A549 (cell line): ENCODE results near the gene ZNF680. TPM values are rescaled to one million over a fixed set of nuclear protein-coding genes. Genes with fewer than 3 reads are reported as not detected.
"Not testable (repeated sequence)": the region's sequence is repeated elsewhere in the genome, so short reads cannot be mapped to it uniquely, and the experiment has no call there.

Experiments used
- ATAC-seq, 2 experiments: fragments of 200-7000 bp in 1 of 2; fragments of >200 bp in 1 of 2; cut with Nextera tagmentation in 1 of 2; cut with Tn5 transposase in 1 of 2; 3 replicates each; pipeline versions ENCODE4 v1.8.0 to v1.9.1; 2018 to 2020; ENCODE audit warnings: mild to moderate bottlenecking in 1 of 2, moderate library complexity in 1 of 2
- CTCF ChIA-PET: fragments of 300-600 bp; sonication (Branson Sonifier 250); formaldehyde crosslinking; extraction: SDS; loops from one replicate; lab custom pipeline; 2021; ENCODE audit warnings: antibody characterized with exemption, inconsistent platforms; lab: Yijun Ruan, JAX
- POLR2A ChIA-PET: fragments of 350-600 bp; formaldehyde crosslinking; extraction: SDS; loops from one replicate; lab custom pipeline; 2021; ENCODE audit warnings: antibody characterized with exemption, inconsistent platforms; lab: Yijun Ruan, JAX
- DNase-seq, 2 experiments: peaks; one replicate each; pipeline versions ENCODE4 v3.0.0 to v3.0.0-alpha.2; 2011 to 2016; ENCODE audit warnings: low read depth in 1 of 2, low spot score in 1 of 2
- FAIRE-seq: peaks from 2 replicates; lab custom pipeline; 2011; peaks lifted over from hg19 to GRCh38; lab: Jason Lieb, UNC
- H3K27ac ChIP-seq, 2 experiments: fragments of >200 bp; sonication (Bioruptor Twin); formaldehyde crosslinking; 3 replicates each; pipeline ENCODE4 v1.5.1; 2016 to 2017
- H3K4me1 ChIP-seq: fragments of >200 bp; sonication (Bioruptor Twin); formaldehyde crosslinking; 3 replicates; pipeline ENCODE4 v1.6.1; 2016
- H3K4me2 ChIP-seq: fragments of >200 bp; sonication (Bioruptor Twin); formaldehyde crosslinking; 3 replicates; pipeline ENCODE4 v1.6.1; 2016
- H3K4me3 ChIP-seq: fragments of >200 bp; sonication (Bioruptor Twin); formaldehyde crosslinking; 3 replicates; pipeline ENCODE4 v1.5.1; 2016
- H3K9me3 ChIP-seq: fragments of >200 bp; sonication (Bioruptor Twin); formaldehyde crosslinking; 3 replicates; pipeline ENCODE4 v1.6.1; 2016
- CBX8 ChIP-seq: fragments of 200-600 bp; sonication (generic); IDR thresholded peaks from 2 replicates; pipeline ENCODE4 v1.6.1; 2016
- CHD4 ChIP-seq: fragments of 200-600 bp; sonication (generic); IDR thresholded peaks from 2 replicates; pipeline ENCODE4 v1.6.1; 2016; ENCODE audit warnings: antibody characterized with exemption, mild to moderate bottlenecking, borderline replicate concordance
- E2F6 ChIP-seq: IDR thresholded peaks from 2 replicates; pipeline ENCODE4 v1.6.1; 2012; ENCODE audit warnings: low read depth, borderline replicate concordance
- EHF ChIP-seq: fragments of 250-450 bp; sonication (Bioruptor Pico); IDR thresholded peaks from 2 replicates; pipeline ENCODE4 v1.5.0; 2020; ENCODE audit warnings: mild to moderate bottlenecking
- EHMT2 ChIP-seq: fragments of 200-600 bp; sonication (generic); IDR thresholded peaks from 2 replicates; pipeline ENCODE4 v1.6.1; 2016; ENCODE audit warnings: antibody characterized with exemption, low read depth, mild to moderate bottlenecking, moderate library complexity
- ESRRA ChIP-seq: fragments of 150-350 bp; IDR thresholded peaks from 2 replicates; pipeline ENCODE4 v1.6.1; 2014; ENCODE audit warnings: mild to moderate bottlenecking, low read length, borderline replicate concordance
- FOSL2 ChIP-seq, 2 experiments: fragments of 450-650 bp in 1 of 2; fragments of >200 bp in 1 of 2; sonication (Bioruptor Twin) in 1 of 2; formaldehyde crosslinking; IDR thresholded peaks; 2 replicates each; pipeline versions ENCODE4 v1.5.0 to v1.6.1; 2016 to 2020; ENCODE audit warnings: mild to moderate bottlenecking in 1 of 2, moderate library complexity in 1 of 2
- GATA3 ChIP-seq: IDR thresholded peaks from 2 replicates; pipeline ENCODE4 v1.6.1; 2012; ENCODE audit warnings: borderline replicate concordance
- HMGXB4 ChIP-seq: fragments of 250-450 bp; sonication (Bioruptor Pico); IDR thresholded peaks from 2 replicates; pipeline ENCODE4 v1.5.0; 2021; ENCODE audit warnings: mild to moderate bottlenecking, moderate library complexity, borderline replicate concordance
- HOXA7 ChIP-seq: fragments of 250-450 bp; sonication (Bioruptor Pico); IDR thresholded peaks from 2 replicates; pipeline ENCODE4 v1.5.0; 2020; ENCODE audit warnings: mild to moderate bottlenecking, moderate library complexity
- HOXB5 ChIP-seq: fragments of 250-450 bp; sonication (Bioruptor Pico); IDR thresholded peaks from 2 replicates; pipeline ENCODE4 v1.5.0; 2020; ENCODE audit warnings: mild to moderate bottlenecking, moderate library complexity
- KDM5A ChIP-seq: fragments of 200-600 bp; sonication (generic); IDR thresholded peaks from 2 replicates; pipeline ENCODE4 v1.6.1; 2016; ENCODE audit warnings: antibody characterized with exemption, mild to moderate bottlenecking
- MAFK ChIP-seq: fragments of 450-650 bp; IDR thresholded peaks from 2 replicates; pipeline ENCODE4 v1.6.1; 2014; ENCODE audit not compliant: partially characterized antibody
- MYC ChIP-seq: IDR thresholded peaks from 2 replicates; pipeline ENCODE4 v1.6.1; 2012; ENCODE audit warnings: mild to moderate bottlenecking, inconsistent platforms, low read length, improper control_type of control experiment, borderline replicate concordance
- NFE2L2 ChIP-seq: fragments of 150-350 bp; conservative IDR thresholded peaks from 2 replicates; pipeline ENCODE4 v1.6.1; 2014; ENCODE audit warnings: low read length
- PHF8 ChIP-seq: fragments of 200-600 bp; sonication (generic); IDR thresholded peaks from 2 replicates; pipeline ENCODE4 v1.6.1; 2016; ENCODE audit warnings: low read depth, mild to moderate bottlenecking, antibody characterized with exemption, moderate library complexity, borderline replicate concordance
- POLR2A ChIP-seq: IDR thresholded peaks from 2 replicates; pipeline ENCODE4 v1.6.1; 2012; ENCODE audit warnings: mild to moderate bottlenecking, low read length
- POLR2AphosphoS2 ChIP-seq: conservative IDR thresholded peaks from 2 replicates; pipeline ENCODE4 v1.6.1; 2012; ENCODE audit warnings: low read length, improper control_type of control experiment, inconsistent platforms
- RAD21 ChIP-seq, 2 experiments: fragments of >200 bp in 1 of 2; sonication (Bioruptor Twin) in 1 of 2; formaldehyde crosslinking in 1 of 2; IDR thresholded peaks in 1 of 2; conservative IDR thresholded peaks in 1 of 2; 2 replicates in 1 of 2; 3 replicates in 1 of 2; pipeline ENCODE4 v1.6.1; 2012 to 2018; ENCODE audit warnings: inconsistent platforms in 1 of 2
- SREBF2 ChIP-seq: fragments of 450-650 bp; IDR thresholded peaks from 2 replicates; pipeline ENCODE4 v1.6.1; 2014; ENCODE audit warnings: mild to moderate bottlenecking, moderate library complexity
- TP53 ChIP-seq: fragments of 250-450 bp; sonication (Bioruptor Pico); IDR thresholded peaks from 2 replicates; pipeline ENCODE4 v1.5.0; 2021; ENCODE audit warnings: mild to moderate bottlenecking, moderate library complexity
- ZSCAN20 ChIP-seq: fragments of 250-450 bp; sonication (Bioruptor Pico); IDR thresholded peaks from 2 replicates; pipeline ENCODE4 v1.8.0; 2022; ENCODE audit warnings: mild to moderate bottlenecking, moderate library complexity
- WGBS: methylation state at CpG from one replicate; pipeline ENCODE4 v1.1.6; 2017; ENCODE audit errors: missing lambda C conversion rate; 5-methylcytosine and 5-hydroxymethylcytosine counted together
- polyA plus RNA-seq, 4 experiments: library from polyadenylated mRNA; depleted of rRNA in 3 of 4; stranded (reverse); fragments of >200 nt; fragmentation: RNase III in 1 of 4; extraction: RNeasy Plus Mini Kit Qiagen cat#74134 plus additional on column Dnase treatment in 1 of 4; gene quantifications; 2 replicates in 3 of 4; 3 replicates in 1 of 4; pipeline ENCODE4 v1.2.3, GENCODE V29; 2011 to 2017

Gene ZNF680
- polyA plus RNA-seq, 2 of the 4 experiments (the other 2 are of a cell fraction), result 4.6 to 6.6 TPM

GRCh38 chr7:64569372-64570283, 6.8 kb upstream of the ZNF680 start:
- ATAC-seq, result peak; percentile 43 to 62; a peak in 5 of 6 replicates
- CTCF ChIA-PET, FAIRE-seq, H3K9me3 ChIP-seq, H3K4me3 ChIP-seq, H3K27ac ChIP-seq, DNase-seq, POLR2A ChIA-PET, H3K4me1 ChIP-seq: not testable (repeated sequence)
- H3K4me2 ChIP-seq, result peak overlapping the region; percentile 28; the same call in 2 of the 3 replicates
- 62% methylated on average over 53 of the region's 74 CpGs for WGBS

- CTCF ChIA-PET, result no interaction called here
- WGBS, result 16% methylated on average over 4 of the region's 4 CpGs
Observed at GRCh38 chr7:64562256-64562625, 630 bp downstream of the ZNF680 start.

GRCh38 chr7:64559206-64559605, 3.7 kb downstream of the ZNF680 start:
- ChIA-PET CTCF (no interaction called here), POLR2A (no interaction called here)
- ATAC-seq (no peak), FAIRE-seq (no peak), DNase-seq (peak in 1 of 2 experiments; percentile 29)
- Histone ChIP-seq H3K4me2 (no peak overlapping the region), H3K4me3 (no peak overlapping the region), H3K27ac (peak overlapping the region in 1 of 2 experiments; percentile 45; a peak in 3 of 6 replicates), H3K9me3 (peaks cover 52% of the 10 kb centered on the region), H3K4me1 (no peaks in the 10 kb centered on the region)
- TF ChIP-seq KDM5A (no peak), MAFK (peak; percentile 41)
- WGBS, result 72% methylated on average over 5 of the region's 5 CpGs

More at GRCh38 chr7:64562256-64562625, 630 bp downstream of the ZNF680 start:
- POLR2A ChIA-PET, result interaction anchor here (0.6 to 0.7 kb wide), 3 partner anchors 231 to 385 kb away, joined by 3 to 7 read pairs (median 3); no protein-coding TSS in a partner anchor
- Histone ChIP-seq H3K4me3 (peak overlapping the region; percentile 74), H3K4me1 (no peaks in the 10 kb centered on the region), H3K27ac (peak overlapping the region; percentile 70 to 84), H3K4me2 (peak overlapping the region; percentile 80), H3K9me3 (peaks cover 40% of the 10 kb centered on the region)
- DNase-seq (peak; percentile 6 to 11), ATAC-seq (0 out of 6 replicates have a peak, but pooled peaks of 1 of the 2 experiments have one; percentile 3), FAIRE-seq (no peak)
- TF ChIP-seq POLR2A (no peak), MYC (no peak), EHF (no peak), ZSCAN20 (no peak), PHF8 (no peak), CBX8 (no peak), FOSL2 (IDR thresholded peaks at IDR 0.05) (no peak), FOSL2 (CRISPR knock-in tag; IDR thresholded peaks at IDR 0.05) (no peak), CHD4 (no peak), TP53 (CRISPR knock-in tag) (no peak), POLR2AphosphoS2 (no peak), E2F6 (no peak), EHMT2 (no peak), NFE2L2 (no peak), RAD21 (conservative IDR thresholded peaks at IDR 0.05 in 1 of 2, IDR thresholded peaks at IDR 0.05 in 1 of 2) (no peak), GATA3 (no peak), HMGXB4 (CRISPR knock-in tag) (no peak), ESRRA (no peak), HOXB5 (CRISPR knock-in tag) (no peak), HOXA7 (CRISPR knock-in tag) (no peak), SREBF2 (no peak)
